OCI-LY3 (cell line): ENCODE results near the gene ZSCAN10.

ENCODE experiments used
- H2AFZ ChIP-seq: fragments of 200-600, 300-600 bp; shearing (Covaris generic); 2 replicates; pipeline ENCODE4 v1.6.0; 2014; ENCODE audit warnings: antibody characterized with exemption, low read depth, low read length
- H3K27ac ChIP-seq: fragments of 200-600, 300-600 bp; sonication (generic); 2 replicates; pipeline ENCODE4 v1.5.1; 2014; ENCODE audit warnings: mild to moderate bottlenecking, low read length, moderate library complexity, mixed read lengths
- H3K27me3 ChIP-seq: fragments of 200-600, 300-600 bp; sonication (generic); 2 replicates; pipeline ENCODE4 v1.6.1; 2014; ENCODE audit warnings: low read depth, low read length, mixed read lengths
- H3K36me3 ChIP-seq: fragments of 200-600, 300-600 bp; sonication (generic); replicated peaks from 2 replicates; pipeline ENCODE3; 2014; ENCODE audit warnings: low read depth, low read length, mixed read lengths
- H3K4me1 ChIP-seq: fragments of 300-600, 200-600 bp; sonication (generic); 2 replicates; pipeline ENCODE4 v1.6.1; 2014; ENCODE audit warnings: low read length, mixed read lengths
- H3K4me2 ChIP-seq: fragments of 200-600, 300-600 bp; sonication (generic); 2 replicates; pipeline ENCODE4 v1.6.1; 2014; ENCODE audit warnings: low read length, mixed read lengths
- H3K4me3 ChIP-seq: fragments of 300-600, 200-600 bp; sonication (generic); 2 replicates; pipeline ENCODE4 v1.5.1; 2014; ENCODE audit warnings: antibody characterized with exemption, mild to moderate bottlenecking, low read length, moderate library complexity
- H3K79me2 ChIP-seq: fragments of 300-600, 200-600 bp; shearing (Covaris generic); 2 replicates; pipeline ENCODE4 v1.6.1; 2014; ENCODE audit warnings: mild to moderate bottlenecking, low read length, mixed read lengths
- H3K9ac ChIP-seq: fragments of 300-600, 200-600 bp; shearing (Covaris generic); 2 replicates; pipeline ENCODE4 v1.6.0; 2014; ENCODE audit warnings: mild to moderate bottlenecking, low read length, moderate library complexity
- H3K9me3 ChIP-seq: fragments of 200-600, 300-600 bp; shearing (Covaris generic); 2 replicates; pipeline ENCODE4 v1.6.1; 2014; ENCODE audit warnings: low read length, mixed read lengths; ENCODE audit not compliant: insufficient read depth
- H4K20me1 ChIP-seq: fragments of 200-600, 300-600 bp; sonication (generic); 2 replicates; pipeline ENCODE4 v1.6.1; 2016; ENCODE audit warnings: low read length, mixed read lengths; ENCODE audit not compliant: insufficient read depth
- CTCF ChIP-seq: fragments of 200-600, 300-600 bp; sonication (generic); IDR thresholded peaks from 2 replicates; pipeline ENCODE4 v1.5.1; 2014; ENCODE audit warnings: antibody characterized with exemption, low read length, low read depth
- EZH2phosphoT487 ChIP-seq: fragments of 200-600 bp; shearing (Covaris generic); IDR thresholded peaks from 2 replicates; pipeline ENCODE4 v1.6.1; 2018; ENCODE audit warnings: antibody characterized with exemption, mixed run types, low read depth

The ZSCAN10 gene

GRCh38 chr16:3147046-3147756 lies 48.1 kb upstream of the ZSCAN10 start:
- H3K4me2 ChIP-seq, result no peak overlapping the region

GRCh38 chr16:3145660-3146059 lies 46.6 kb upstream of the ZSCAN10 start:
- peaks cover 6% of the 10 kb centered on the region; the same call in 1 of the 2 replicates for H3K4me1 ChIP-seq
- no peaks in the 10 kb centered on the region for H3K36me3 ChIP-seq
- H3K27me3 ChIP-seq, result no peaks in the 10 kb centered on the region
- H3K27ac ChIP-seq, result no peak overlapping the region
- H4K20me1 ChIP-seq, result no peaks in the 10 kb centered on the region
- H3K9ac ChIP-seq, result no peak overlapping the region
- no peak overlapping the region for H3K4me2 ChIP-seq
- TF ChIP-seq EZH2phosphoT487, result no peak
- TF ChIP-seq CTCF, result no peak
- H3K79me2 ChIP-seq, result no peaks in the 10 kb centered on the region
- no peak overlapping the region for H2AFZ ChIP-seq
- no peaks in the 10 kb centered on the region for H3K9me3 ChIP-seq
- H3K4me3 ChIP-seq, result no peak overlapping the region

More at GRCh38 chr16:3147046-3147756, 48.1 kb upstream of the ZSCAN10 start:
- no peaks in the 10 kb centered on the region for H4K20me1 ChIP-seq
- H3K4me3 ChIP-seq, result no peak overlapping the region
- no peaks in the 10 kb centered on the region for H3K79me2 ChIP-seq
- H3K27ac ChIP-seq, result no peak overlapping the region
- TF ChIP-seq EZH2phosphoT487, result no peak
- TF ChIP-seq CTCF, result no peak
- peaks cover 6% of the 10 kb centered on the region; the same call in 1 of the 2 replicates for H3K4me1 ChIP-seq
- no peaks in the 10 kb centered on the region for H3K36me3 ChIP-seq
- H3K9me3 ChIP-seq, result no peaks in the 10 kb centered on the region
- no peak overlapping the region for H3K9ac ChIP-seq
- H2AFZ ChIP-seq, result no peak overlapping the region
- H3K27me3 ChIP-seq, result no peaks in the 10 kb centered on the region

- H3K9me3 ChIP-seq, result no peaks in the 10 kb centered on the region
- no peak overlapping the region for H3K4me2 ChIP-seq
- no peak overlapping the region for H3K9ac ChIP-seq
- TF ChIP-seq CTCF (no peak), EZH2phosphoT487 (no peak)
- H3K36me3 ChIP-seq, result no peaks in the 10 kb centered on the region
- H3K27me3 ChIP-seq, result no peaks in the 10 kb centered on the region
- no peak overlapping the region for H3K4me3 ChIP-seq
- H3K27ac ChIP-seq, result no peak overlapping the region
- H2AFZ ChIP-seq, result no peak overlapping the region
- H3K79me2 ChIP-seq, result no peaks in the 10 kb centered on the region
- H3K4me1 ChIP-seq, result peaks cover 6% of the 10 kb centered on the region; the same call in 1 of the 2 replicates
- no peaks in the 10 kb centered on the region for H4K20me1 ChIP-seq
These were observed 46.1 kb upstream of the ZSCAN10 start for GRCh38 chr16:3145151-3145550.

- H3K4me2 ChIP-seq, result no peak overlapping the region
- no peaks in the 10 kb centered on the region for H3K27me3 ChIP-seq
- H3K4me3 ChIP-seq, result no peak overlapping the region
- H3K4me1 ChIP-seq, result peaks cover 6% of the 10 kb centered on the region; the same call in 1 of the 2 replicates
- H3K9ac ChIP-seq, result no peak overlapping the region
- H3K9me3 ChIP-seq, result no peaks in the 10 kb centered on the region
- H3K36me3 ChIP-seq, result no peaks in the 10 kb centered on the region
- H3K27ac ChIP-seq, result no peak overlapping the region
- H2AFZ ChIP-seq, result no peak overlapping the region
- no peaks in the 10 kb centered on the region for H3K79me2 ChIP-seq
- TF ChIP-seq CTCF, result no peak
- no peaks in the 10 kb centered on the region for H4K20me1 ChIP-seq
These were observed 45.4 kb upstream of the ZSCAN10 start for GRCh38 chr16:3144321-3144983.
